Peyer's patch (tissue), 4 donors: Measurements from ENCODE around the gene EEF2K.

Experiments
- POLR2A ChIP-seq, 2 donors: fragments of 450-650 bp; IDR thresholded peaks; one replicate each; pipeline ENCODE4 v1.5.1; 2017; ENCODE audit warnings: antibody characterized with exemption in 2 of 2, mild to moderate bottlenecking in 2 of 2, moderate library complexity in 2 of 2
- TF ChIP-seq, protein P1 (sequence below), 6 experiments: fragments of 450-650 bp in 4 of 6; fragments of 200-600 bp in 2 of 6; sonication (generic) in 1 of 6; IDR thresholded peaks; one replicate each; pipeline ENCODE4 v1.5.1; 2017 to 2019; ENCODE audit warnings: antibody characterized with exemption in 6 of 6, mild to moderate bottlenecking in 3 of 6, moderate library complexity in 1 of 6

DNA sequence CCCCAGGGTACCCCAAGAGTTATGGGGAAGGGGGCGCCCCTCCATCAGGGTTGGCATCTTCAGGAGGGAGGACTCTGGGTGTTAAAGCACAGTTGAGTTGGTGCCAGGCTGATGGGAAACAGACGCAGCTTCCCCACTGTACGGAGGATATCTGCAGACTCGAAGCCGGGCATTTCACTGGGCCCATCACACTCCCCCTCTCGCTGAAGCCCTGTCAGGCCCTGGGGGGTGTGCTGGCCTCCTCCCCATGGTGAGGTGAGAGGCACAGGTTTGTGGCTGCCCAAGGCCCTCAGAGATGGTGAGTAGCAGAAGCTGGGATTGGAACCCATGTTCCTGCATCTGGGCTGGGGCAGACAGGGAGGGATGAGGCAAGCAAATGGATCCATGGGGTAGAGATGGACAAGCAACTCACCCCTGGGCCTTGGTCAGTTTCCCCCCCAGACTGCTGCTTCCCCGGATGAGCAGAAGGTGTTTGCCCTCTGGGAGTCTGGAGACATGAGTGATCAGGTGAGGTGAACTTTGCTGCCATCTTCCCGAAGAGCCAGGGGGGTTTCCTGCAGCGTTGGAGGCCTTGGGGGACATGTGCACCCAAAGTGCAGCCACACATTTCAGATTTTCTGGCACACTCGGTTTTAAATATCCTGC is 122.1 kb downstream of the EEF2K start:
- TF ChIP-seq, protein P1, sequence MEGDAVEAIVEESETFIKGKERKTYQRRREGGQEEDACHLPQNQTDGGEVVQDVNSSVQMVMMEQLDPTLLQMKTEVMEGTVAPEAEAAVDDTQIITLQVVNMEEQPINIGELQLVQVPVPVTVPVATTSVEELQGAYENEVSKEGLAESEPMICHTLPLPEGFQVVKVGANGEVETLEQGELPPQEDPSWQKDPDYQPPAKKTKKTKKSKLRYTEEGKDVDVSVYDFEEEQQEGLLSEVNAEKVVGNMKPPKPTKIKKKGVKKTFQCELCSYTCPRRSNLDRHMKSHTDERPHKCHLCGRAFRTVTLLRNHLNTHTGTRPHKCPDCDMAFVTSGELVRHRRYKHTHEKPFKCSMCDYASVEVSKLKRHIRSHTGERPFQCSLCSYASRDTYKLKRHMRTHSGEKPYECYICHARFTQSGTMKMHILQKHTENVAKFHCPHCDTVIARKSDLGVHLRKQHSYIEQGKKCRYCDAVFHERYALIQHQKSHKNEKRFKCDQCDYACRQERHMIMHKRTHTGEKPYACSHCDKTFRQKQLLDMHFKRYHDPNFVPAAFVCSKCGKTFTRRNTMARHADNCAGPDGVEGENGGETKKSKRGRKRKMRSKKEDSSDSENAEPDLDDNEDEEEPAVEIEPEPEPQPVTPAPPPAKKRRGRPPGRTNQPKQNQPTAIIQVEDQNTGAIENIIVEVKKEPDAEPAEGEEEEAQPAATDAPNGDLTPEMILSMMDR (IDR thresholded peaks at IDR 0.05), result no peak
- no peak for TF ChIP-seq POLR2A (IDR thresholded peaks at IDR 0.05)
